GM18858 (cell line): ENCODE measurements around the gene PRR5.
"Not testable (repeated sequence)": the region's sequence is repeated elsewhere in the genome, so short reads cannot be mapped to it uniquely, and the experiment has no call there.

ENCODE experiments used
- ATAC-seq: cut with Tn5 transposase; IDR thresholded peaks from one replicate; pipeline ENCODE4 v1.9.1; 2021; ENCODE audit not compliant: unreplicated experiment

PRR5 gene

GRCh38 chr22:44701824-44702478 lies at the start of gene PRR5:
Gene PRR5 (plus strand): TSS chr22:44702204. CDS start chr22:44702475, 271 bp downstream.
- ATAC-seq: no peak

GRCh38 chr22:44652866-44653265 lies 49.1 kb upstream of the PRR5 start:
- not testable (repeated sequence) for ATAC-seq

GRCh38 chr22:44658311-44658953 lies 43.6 kb upstream of the PRR5 start:
- no peak for ATAC-seq

- no peak for ATAC-seq
These were observed 42.9 kb upstream of the PRR5 start for GRCh38 chr22:44659140-44659539.

- ATAC-seq: no peak
These were observed 41.8 kb upstream of the PRR5 start for GRCh38 chr22:44660051-44660830.

- no peak for ATAC-seq
These were observed 40.9 kb upstream of the PRR5 start for GRCh38 chr22:44661070-44661469.

GRCh38 chr22:44661659-44662569 lies 40.1 kb upstream of the PRR5 start:
- ATAC-seq: no peak

- ATAC-seq: no peak
These were observed 38.6 kb upstream of the PRR5 start for GRCh38 chr22:44663256-44663999.

GRCh38 chr22:44664149-44664548 lies 37.9 kb upstream of the PRR5 start:
- no peak for ATAC-seq

- no peak for ATAC-seq
These were observed 36.9 kb upstream of the PRR5 start for GRCh38 chr22:44665115-44665514.

- no peak for ATAC-seq
These were observed 35.8 kb upstream of the PRR5 start for GRCh38 chr22:44666207-44666585.

- ATAC-seq: no peak
These were observed 34.7 kb upstream of the PRR5 start for GRCh38 chr22:44667276-44667675.

- ATAC-seq: no peak
These were observed 34.2 kb upstream of the PRR5 start for GRCh38 chr22:44667829-44668189.

GRCh38 chr22:44668190-44668885 lies 33.7 kb upstream of the PRR5 start:
- ATAC-seq: no peak

GRCh38 chr22:44668886-44669521 lies 33.0 kb upstream of the PRR5 start:
- ATAC-seq: no peak

GRCh38 chr22:44669561-44669976 lies 32.4 kb upstream of the PRR5 start:
- no peak for ATAC-seq

GRCh38 chr22:44670220-44670988 lies 31.6 kb upstream of the PRR5 start:
- ATAC-seq: no peak

- ATAC-seq: no peak
These were observed 30.3 kb upstream of the PRR5 start for GRCh38 chr22:44671742-44672141.

GRCh38 chr22:44672632-44673031 lies 29.4 kb upstream of the PRR5 start:
- ATAC-seq: no peak
